Upper lobe of left lung (tissue), 6 donors: ENCODE results near the gene ARHGEF37. TPM values are rescaled to one million over a fixed set of nuclear protein-coding genes. Genes with fewer than 3 reads are reported as not detected.

Source experiments
- ATAC-seq, 2 donors: fragments of 200-7000 bp; cut with Tn5 transposase; one replicate each; pipeline ENCODE4 v1.9.1; 2022; ENCODE audit warnings: mild to moderate bottlenecking in 2 of 2, moderate library complexity in 2 of 2; ENCODE audit not compliant: low FRiP score in 2 of 2
- DNase-seq, 2 donors: peaks; one replicate each; pipeline ENCODE4 v3.0.0-alpha.2; 2019 to 2020
- H3K27ac ChIP-seq, 4 donors: fragments of 200-600 bp; sonication (generic); one replicate each; pipeline ENCODE4 v1.5.1; 2016 to 2019
- H3K27me3 ChIP-seq, 4 donors: fragments of 200-600 bp; sonication (generic); one replicate each; pipeline ENCODE4 v1.5.1; 2017 to 2019
- H3K36me3 ChIP-seq, 4 donors: fragments of 200-600 bp; sonication (generic); one replicate each; pipeline ENCODE4 v1.5.1; 2016 to 2019
- H3K4me1 ChIP-seq, 4 donors: fragments of 200-600 bp; sonication (generic); one replicate each; pipeline ENCODE4 v1.5.1; 2018 to 2019
- H3K4me3 ChIP-seq, 4 donors: fragments of 200-600 bp; sonication (generic); one replicate each; pipeline ENCODE4 v1.5.1; 2017 to 2019; ENCODE audit warnings: mild to moderate bottlenecking in 2 of 4, moderate library complexity in 1 of 4
- H3K9me3 ChIP-seq, 4 donors: fragments of 200-600 bp; sonication (generic); one replicate each; pipeline ENCODE4 v1.5.1; 2018 to 2019
- CTCF ChIP-seq, 6 experiments: fragments of 450-650 bp in 4 of 6; fragments of 200-600 bp in 2 of 6; sonication (generic) in 2 of 6; IDR thresholded peaks; one replicate each; pipeline ENCODE4 v1.5.1; 2016 to 2019; ENCODE audit warnings: antibody characterized with exemption in 6 of 6
- EP300 ChIP-seq, 4 donors: sonication (generic); formaldehyde crosslinking; IDR thresholded peaks; one replicate each; pipeline ENCODE4 v1.5.1; 2017; ENCODE audit warnings: antibody characterized with exemption in 4 of 4, control low read depth in 2 of 4
- POLR2A ChIP-seq, 4 donors: fragments of 450-650 bp; IDR thresholded peaks; one replicate each; pipeline ENCODE4 v1.5.1; 2016 to 2017; ENCODE audit warnings: antibody characterized with exemption in 4 of 4, mild to moderate bottlenecking in 2 of 4
- POLR2AphosphoS5 ChIP-seq, 2 donors: sonication (generic); formaldehyde crosslinking; IDR thresholded peaks; one replicate each; pipeline ENCODE4 v1.5.1; 2017; ENCODE audit warnings: antibody characterized with exemption in 2 of 2
- WGBS, 2 donors: methylation state at CpG; one replicate each; pipeline ENCODE4 v1.1.5; 2017 to 2018; 5-methylcytosine and 5-hydroxymethylcytosine counted together
- total RNA-seq, 6 donors: library from RNA; depleted of rRNA in 4 of 6; stranded (reverse); fragments of >200 nt in 4 of 6; gene quantifications; one replicate each; pipeline versions ENCODE4 v1.1.0 to v1.2.1, GENCODE V29; 2016 to 2021
- donor health status: DM: no; HTN: no; CAD: no; lungs with moderate emphysema.
- donor health status: DM: no; HTN: yes; CAD: no; lungs with severe emphysema.

Gene ARHGEF37
- total RNA-seq, 6 donors from 2014 or later = 4.3 to 13.6 (median 10.0) TPM

- 17 to 60% methylated on average over 2 to 3 of the region's 3 CpGs for WGBS, 2 donors
- H3K9me3 ChIP-seq = no peaks in the 10 kb centered on the region
- no peak overlapping the region for H3K27ac ChIP-seq
- DNase-seq (no peak), ATAC-seq (peak in 1 of 2 donors; percentile 54)
- H3K4me1 ChIP-seq = no peaks in the 10 kb centered on the region
- no peak for TF ChIP-seq POLR2A (IDR thresholded peaks at IDR 0.05)
- TF ChIP-seq CTCF (IDR thresholded peaks at IDR 0.05) = no peak
- TF ChIP-seq POLR2AphosphoS5 (IDR thresholded peaks at IDR 0.05) = no peak
- TF ChIP-seq EP300 (IDR thresholded peaks at IDR 0.05) = no peak
- H3K27me3 ChIP-seq = no peaks in the 10 kb centered on the region
- no peaks in the 10 kb centered on the region for H3K36me3 ChIP-seq
- no peak overlapping the region for H3K4me3 ChIP-seq
These were observed 72.9 kb downstream of the ARHGEF37 start for GRCh38 chr5:149654231-149654630.

- TF ChIP-seq POLR2AphosphoS5 (IDR thresholded peaks at IDR 0.05) (no peak), POLR2A (IDR thresholded peaks at IDR 0.05) (no peak), CTCF (IDR thresholded peaks at IDR 0.05) (no peak), EP300 (IDR thresholded peaks at IDR 0.05) (no peak)
- no peaks in the 10 kb centered on the region for H3K4me1 ChIP-seq
- no peak for ATAC-seq
- H3K27me3 ChIP-seq = no peaks in the 10 kb centered on the region
- no peak overlapping the region for H3K27ac ChIP-seq
- no peak overlapping the region for H3K4me3 ChIP-seq
- 86 to 90% methylated on average over 4 of the region's 4 CpGs for WGBS, 2 donors
- no peaks in the 10 kb centered on the region for H3K36me3 ChIP-seq
- H3K9me3 ChIP-seq = no peaks in the 10 kb centered on the region
- no peak for DNase-seq
These were observed 73.7 kb downstream of the ARHGEF37 start for GRCh38 chr5:149654883-149655505.

GRCh38 chr5:149656576-149657182, 75.4 kb downstream of the ARHGEF37 start:
- 81 to 86% methylated on average over 5 to 6 of the region's 6 CpGs for WGBS, 2 donors
- ATAC-seq = peak; percentile 41 to 64
- H3K36me3 ChIP-seq = no peaks in the 10 kb centered on the region
- H3K27ac ChIP-seq = no peak overlapping the region
- H3K27me3 ChIP-seq = no peaks in the 10 kb centered on the region
- H3K9me3 ChIP-seq = no peaks in the 10 kb centered on the region
- no peak overlapping the region for H3K4me3 ChIP-seq
- no peaks in the 10 kb centered on the region for H3K4me1 ChIP-seq
- DNase-seq = peak in 1 of 2 donors; percentile 31
- TF ChIP-seq POLR2A (IDR thresholded peaks at IDR 0.05) = no peak
- TF ChIP-seq EP300 (IDR thresholded peaks at IDR 0.05) = no peak
- no peak for TF ChIP-seq POLR2AphosphoS5 (IDR thresholded peaks at IDR 0.05)
- TF ChIP-seq CTCF (IDR thresholded peaks at IDR 0.05) = peak; percentile 37 to 61 (median 54)

DNA sequence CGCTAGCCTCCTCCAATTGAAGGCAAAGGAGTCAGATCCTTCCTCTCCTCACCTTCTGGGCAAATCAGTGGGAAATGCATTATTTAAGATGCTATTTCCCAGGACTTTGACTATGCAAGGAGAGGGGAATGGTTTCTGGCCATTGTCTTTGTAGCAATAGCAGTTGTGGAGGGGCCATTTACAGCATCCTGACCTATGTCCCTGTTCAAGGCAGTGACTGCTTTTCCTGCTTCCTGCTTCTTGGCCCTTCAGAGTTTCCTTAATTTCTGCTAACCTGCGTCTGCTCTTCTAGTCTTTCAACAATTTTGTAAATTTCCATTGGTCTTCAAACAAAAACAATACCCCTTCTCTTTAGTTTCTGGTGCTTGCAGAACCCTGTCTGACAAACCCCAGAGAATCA, 76.0 kb downstream of the ARHGEF37 start:
- no peaks in the 10 kb centered on the region for H3K27me3 ChIP-seq
- no peak overlapping the region for H3K27ac ChIP-seq
- H3K36me3 ChIP-seq = no peaks in the 10 kb centered on the region
- H3K4me1 ChIP-seq = no peaks in the 10 kb centered on the region
- 89% methylated on average over 2 of the region's 2 CpGs for WGBS, 2 donors
- DNase-seq = no peak
- H3K4me3 ChIP-seq = no peak overlapping the region
- no peaks in the 10 kb centered on the region for H3K9me3 ChIP-seq
- TF ChIP-seq POLR2AphosphoS5 (IDR thresholded peaks at IDR 0.05) = no peak
- no peak for TF ChIP-seq POLR2A (IDR thresholded peaks at IDR 0.05)
- TF ChIP-seq EP300 (IDR thresholded peaks at IDR 0.05) = no peak
- no peak for TF ChIP-seq CTCF (IDR thresholded peaks at IDR 0.05)
- ATAC-seq = no peak

DNA sequence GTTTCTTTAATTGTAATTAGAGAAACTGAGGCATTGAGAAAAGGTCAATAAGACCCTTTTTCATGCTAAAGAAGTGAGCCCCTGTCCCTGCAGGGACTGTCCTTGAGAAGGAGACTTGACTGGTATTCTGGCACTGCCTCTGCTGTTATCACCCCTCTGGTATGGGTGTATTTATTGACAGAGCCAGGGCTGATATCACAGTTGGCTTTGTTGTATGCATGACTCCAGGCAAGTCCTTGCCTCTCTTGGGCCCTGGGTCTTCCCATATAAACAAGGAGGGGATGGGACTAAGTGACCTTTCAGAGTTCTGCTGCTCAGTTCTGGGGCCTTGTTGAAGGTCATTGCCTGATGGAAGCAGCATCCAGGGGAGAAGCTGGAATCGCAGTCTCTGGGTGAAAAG, 77.0 kb downstream of the ARHGEF37 start:
- H3K4me3 ChIP-seq = no peak overlapping the region
- no peaks in the 10 kb centered on the region for H3K4me1 ChIP-seq
- ATAC-seq (no peak), DNase-seq (no peak)
- no peaks in the 10 kb centered on the region for H3K36me3 ChIP-seq
- H3K9me3 ChIP-seq = no peaks in the 10 kb centered on the region
- TF ChIP-seq CTCF (IDR thresholded peaks at IDR 0.05) (no peak), POLR2A (IDR thresholded peaks at IDR 0.05) (no peak), EP300 (IDR thresholded peaks at IDR 0.05) (no peak), POLR2AphosphoS5 (IDR thresholded peaks at IDR 0.05) (no peak)
- no peaks in the 10 kb centered on the region for H3K27me3 ChIP-seq
- 94 to 100% methylated on average over 1 of the region's 1 CpG for WGBS, 2 donors
- H3K27ac ChIP-seq = no peak overlapping the region
